Measurements from ENCODE around the gene GMDS. TPM values are rescaled to one million over a fixed set of nuclear protein-coding genes. Genes with fewer than 3 reads are reported as not detected.

Gene GMDS
- total and polyA plus RNA-seq, 4 donors, result 7.3 to 28.3 (median 16.1) TPM

GRCh38 chr6:1576166-1576565 lies 669.2 kb downstream of the GMDS start:
- Histone ChIP-seq H3K4me1 (ENCODE audit: control insufficient read depth in 5 of 5, insufficient read depth in 5 of 5, low read length in 5 of 5) (peaks cover 0 to 26% (median 3%) of the 10 kb centered on the region in 5 donors), H3K36me3 (ENCODE audit: control insufficient read depth in 4 of 4, insufficient read depth in 4 of 4, low read length in 4 of 4) (no peaks in the 10 kb centered on the region), H3K27me3 (ENCODE audit: control insufficient read depth in 3 of 3, insufficient read depth in 3 of 3, low read length in 2 of 3) (no peaks in the 10 kb centered on the region), H3K27ac (ENCODE audit: low read depth in 1 of 2, low read length in 1 of 2) (no peak overlapping the region), H3K9ac (ENCODE audit: insufficient read depth in 1 of 2, low read length in 2 of 2) (no peak overlapping the region), H3K4me3 (no peak overlapping the region), H3K9me3 (ENCODE audit: control insufficient read depth in 4 of 4, insufficient read depth in 3 of 4, low read length in 3 of 4) (peaks cover 0 to 6% (median 3%) of the 10 kb centered on the region in 4 donors)
- no peak for ATAC-seq (ENCODE audit: insufficient read depth, low FRiP score)
- DNase-seq, result no peak
- TF ChIP-seq CTCF (IDR thresholded peaks at IDR 0.05; ENCODE audit: control extremely low read depth, extremely low read depth), result no peak
- WGBS, 2 donors, result 80 to 88% methylated on average over 9 of the region's 9 CpGs

- Histone ChIP-seq H3K36me3 (ENCODE audit: control insufficient read depth in 4 of 4, insufficient read depth in 4 of 4, low read length in 4 of 4) (no peaks in the 10 kb centered on the region), H3K4me1 (ENCODE audit: control insufficient read depth in 5 of 5, insufficient read depth in 5 of 5, low read length in 5 of 5) (peaks cover 0 to 26% (median 3%) of the 10 kb centered on the region in 5 donors), H3K9me3 (ENCODE audit: control insufficient read depth in 4 of 4, insufficient read depth in 3 of 4, low read length in 3 of 4) (peaks cover 0 to 7% (median 3%) of the 10 kb centered on the region in 4 donors), H3K27ac (ENCODE audit: low read depth in 1 of 2, low read length in 1 of 2) (peak overlapping the region in 1 of 2 donors; percentile 37), H3K27me3 (ENCODE audit: control insufficient read depth in 3 of 3, insufficient read depth in 3 of 3, low read length in 2 of 3) (no peaks in the 10 kb centered on the region), H3K4me3 (no peak overlapping the region), H3K9ac (ENCODE audit: insufficient read depth in 1 of 2, low read length in 2 of 2) (peak overlapping the region in 1 of 2 donors; percentile 44)
- WGBS, 2 donors, result 52 to 70% methylated on average over 16 of the region's 16 CpGs
- DNase-seq (peak; percentile 56 to 84 (median 77)), ATAC-seq (ENCODE audit: insufficient read depth, low FRiP score) (peak; percentile 13)
- TF ChIP-seq CTCF (IDR thresholded peaks at IDR 0.05; ENCODE audit: control extremely low read depth, extremely low read depth), result no peak
Observed at GRCh38 chr6:1575210-1576041, 670.0 kb downstream of the GMDS start.

- no peak overlapping the region for H3K4me3 ChIP-seq
- DNase-seq (peak in 2 of 3 donors; percentile 18 to 25), ATAC-seq (ENCODE audit: insufficient read depth, low FRiP score) (no peak)
- TF ChIP-seq CTCF (IDR thresholded peaks at IDR 0.05; ENCODE audit: control extremely low read depth, extremely low read depth), result no peak
- H3K9me3 ChIP-seq (ENCODE audit: control insufficient read depth in 4 of 4, insufficient read depth in 3 of 4, low read length in 3 of 4), result peaks cover 0 to 7% (median 3%) of the 10 kb centered on the region in 4 donors
- no peaks in the 10 kb centered on the region for H3K27me3 ChIP-seq (ENCODE audit: control insufficient read depth in 3 of 3, insufficient read depth in 3 of 3, low read length in 2 of 3)
- H3K27ac ChIP-seq (ENCODE audit: low read depth in 1 of 2, low read length in 1 of 2), result peak overlapping the region in 1 of 2 donors; percentile 37
- H3K4me1 ChIP-seq (ENCODE audit: control insufficient read depth in 5 of 5, insufficient read depth in 5 of 5, low read length in 5 of 5), result peaks cover 0 to 26% (median 3%) of the 10 kb centered on the region in 5 donors
- H3K9ac ChIP-seq (ENCODE audit: insufficient read depth in 1 of 2, low read length in 2 of 2), result no peak overlapping the region
- 74 to 77% methylated on average over 6 of the region's 6 CpGs for WGBS, 2 donors
- no peaks in the 10 kb centered on the region for H3K36me3 ChIP-seq (ENCODE audit: control insufficient read depth in 4 of 4, insufficient read depth in 4 of 4, low read length in 4 of 4)
Observed at GRCh38 chr6:1574890-1575209, 670.6 kb downstream of the GMDS start.

Data from lung (tissue), 12 donors.